Astrocyte of the hippocampus (primary cell): ENCODE measurements around the gene ZNRD2.
"Not testable (repeated sequence)": the region's sequence is repeated elsewhere in the genome, so short reads cannot be mapped to it uniquely, and the experiment has no call there.

Experiments
- DNase-seq: peaks from one replicate; pipeline ENCODE4 v3.0.0; 2011; ENCODE audit warnings: low read depth, low spot score

ZNRD2 gene

GRCh38 chr11:65569973-65570918, at the start of gene ZNRD2:
Gene ZNRD2 (plus strand): TSS chr11:65570477. CDS start chr11:65570492, 15 bp downstream.
- peak; percentile 100 for DNase-seq

GRCh38 chr11:65521777-65522521, 48.3 kb upstream of the ZNRD2 start:
- not testable (repeated sequence) for DNase-seq

- not testable (repeated sequence) for DNase-seq
These were observed 47.3 kb upstream of the ZNRD2 start for GRCh38 chr11:65522718-65523630.

GRCh38 chr11:65523631-65523968, 46.7 kb upstream of the ZNRD2 start:
- not testable (repeated sequence) for DNase-seq

- DNase-seq: no peak
These were observed 46.1 kb upstream of the ZNRD2 start for GRCh38 chr11:65524014-65524740.

GRCh38 chr11:65524741-65525545, 45.3 kb upstream of the ZNRD2 start, which contains the start of gene SCYL1:
Gene SCYL1 (plus strand): TSS chr11:65525083. CDS start chr11:65525154, 71 bp downstream.
- peak; percentile 90 for DNase-seq

- DNase-seq: no peak
These were observed 44.5 kb upstream of the ZNRD2 start for GRCh38 chr11:65525546-65526480.

GRCh38 chr11:65526744-65527143, 43.5 kb upstream of the ZNRD2 start:
- no peak for DNase-seq

GRCh38 chr11:65528819-65529350, 41.4 kb upstream of the ZNRD2 start:
- DNase-seq: no peak

- no peak for DNase-seq
These were observed 40.7 kb upstream of the ZNRD2 start for GRCh38 chr11:65529475-65530156.

GRCh38 chr11:65530157-65530496, 40.1 kb upstream of the ZNRD2 start:
- DNase-seq: no peak

GRCh38 chr11:65532388-65533064, 37.8 kb upstream of the ZNRD2 start:
- DNase-seq: no peak

GRCh38 chr11:65535102-65535501, 35.2 kb upstream of the ZNRD2 start:
- DNase-seq: no peak

GRCh38 chr11:65536412-65537295, 33.6 kb upstream of the ZNRD2 start:
- no peak for DNase-seq

GRCh38 chr11:65537296-65537597, 33.0 kb upstream of the ZNRD2 start:
- DNase-seq: no peak

GRCh38 chr11:65537620-65538231, 32.6 kb upstream of the ZNRD2 start:
- no peak for DNase-seq
